ENCODE results near the gene CCDC171.
"Not testable (repeated sequence)": the region's sequence is repeated elsewhere in the genome, so short reads cannot be mapped to it uniquely, and the experiment has no call there.

CCDC171 gene

GRCh38 chr9:15570769-15571168 lies 17.9 kb downstream of the CCDC171 start:
- no peak for DNase-seq

GRCh38 chr9:15572200-15572770 lies 19.4 kb downstream of the CCDC171 start:
- no peak for DNase-seq

- DNase-seq: no peak
These were observed 23.7 kb downstream of the CCDC171 start for GRCh38 chr9:15576350-15577050.

DNA sequence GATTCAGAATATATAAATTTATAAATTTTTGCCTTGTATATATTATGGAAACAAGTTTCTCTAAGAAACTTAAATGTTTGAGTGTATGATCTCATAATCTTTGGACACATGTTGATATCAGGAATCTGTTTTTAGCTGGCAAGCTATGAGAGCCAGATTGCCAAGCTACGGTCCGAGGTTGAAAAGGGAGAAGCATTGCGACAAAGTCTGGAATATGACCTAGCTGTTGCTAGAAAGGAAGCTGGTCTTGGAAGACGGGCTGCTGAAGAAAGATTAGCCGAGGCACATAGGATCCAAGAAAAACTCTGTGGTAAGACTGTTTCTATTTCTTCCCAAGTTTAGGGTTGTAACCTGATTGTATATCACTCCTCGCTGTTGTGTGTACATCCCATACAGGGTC lies 25.9 kb downstream of the CCDC171 start:
- no peak for DNase-seq

GRCh38 chr9:15584379-15584778 lies 31.5 kb downstream of the CCDC171 start:
- DNase-seq: no peak

DNA sequence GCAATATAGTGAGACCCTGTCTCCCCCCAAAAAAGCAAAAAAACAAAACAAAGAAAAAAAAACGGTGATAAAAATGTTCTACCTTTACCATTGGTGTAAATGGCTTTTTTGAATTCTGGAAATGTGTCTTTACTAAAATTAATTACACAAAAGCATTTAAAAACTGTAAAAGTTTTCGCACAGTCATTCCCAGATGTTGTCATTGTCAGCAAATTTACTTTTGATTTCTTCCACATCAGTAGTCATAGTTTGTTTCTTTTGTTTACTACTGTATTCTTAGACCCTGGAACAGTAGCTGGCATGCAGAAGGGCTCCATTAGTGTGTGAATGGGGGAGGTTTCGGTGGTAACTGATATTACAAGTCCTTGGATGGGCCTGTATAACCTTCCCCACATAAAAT lies 39.5 kb downstream of the CCDC171 start:
- no peak for DNase-seq

GRCh38 chr9:15592940-15593339 lies 40.1 kb downstream of the CCDC171 start:
- not testable (repeated sequence) for DNase-seq

DNA sequence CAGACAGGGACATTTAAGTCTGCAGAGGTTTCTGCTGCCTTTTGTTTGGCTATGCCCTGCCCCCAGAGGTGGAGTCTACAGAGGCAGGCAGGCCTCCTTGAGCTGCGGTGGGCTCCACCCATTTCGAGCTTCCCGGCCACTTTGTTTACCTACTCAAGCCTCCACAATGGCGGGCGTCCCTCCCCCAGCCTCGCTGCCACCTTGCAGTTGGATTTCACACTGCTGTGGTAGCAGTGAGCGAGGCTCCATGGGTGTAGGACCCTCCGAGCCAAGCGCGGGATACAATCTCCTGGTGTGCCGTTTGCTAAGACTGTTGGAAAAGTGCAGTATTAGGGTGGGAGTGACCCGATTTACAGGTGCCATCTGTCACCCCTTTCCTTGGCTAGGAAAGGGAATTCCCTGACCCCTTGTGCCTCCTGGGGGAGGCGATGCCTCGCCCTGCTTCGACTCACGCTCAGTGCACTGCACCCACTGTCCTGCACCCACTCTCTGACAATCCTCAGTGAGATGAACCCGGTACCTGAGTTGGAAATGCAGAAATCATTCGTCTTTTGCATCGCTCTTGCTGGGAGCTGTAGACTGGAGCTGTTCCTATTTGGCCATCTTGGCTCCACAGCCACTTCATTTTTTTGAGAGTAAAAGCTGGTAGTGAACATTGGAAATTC lies 48.0 kb downstream of the CCDC171 start:
- not testable (repeated sequence) for DNase-seq

- DNase-seq: no peak
These were observed 54.0 kb downstream of the CCDC171 start for GRCh38 chr9:15606643-15607472.

DNA sequence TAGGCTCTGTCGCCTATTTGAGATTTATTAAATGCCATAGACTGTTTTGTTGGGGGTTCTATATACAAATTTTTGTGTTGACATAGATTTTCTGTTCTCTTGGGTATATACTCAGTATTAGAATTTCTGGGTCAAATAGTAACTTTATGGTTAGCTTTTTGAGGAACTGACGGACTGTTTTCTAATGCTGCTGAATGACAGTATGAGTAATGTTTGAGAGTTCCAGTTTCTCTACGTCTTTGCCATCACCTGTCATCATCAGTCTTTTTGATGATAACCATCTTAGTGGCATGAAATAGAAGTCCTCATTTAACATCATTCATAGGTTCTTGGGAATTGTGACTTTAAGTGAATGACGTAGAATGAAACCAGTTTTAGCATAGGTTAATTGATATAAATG lies 60.1 kb downstream of the CCDC171 start:
- no peak for DNase-seq

DNA sequence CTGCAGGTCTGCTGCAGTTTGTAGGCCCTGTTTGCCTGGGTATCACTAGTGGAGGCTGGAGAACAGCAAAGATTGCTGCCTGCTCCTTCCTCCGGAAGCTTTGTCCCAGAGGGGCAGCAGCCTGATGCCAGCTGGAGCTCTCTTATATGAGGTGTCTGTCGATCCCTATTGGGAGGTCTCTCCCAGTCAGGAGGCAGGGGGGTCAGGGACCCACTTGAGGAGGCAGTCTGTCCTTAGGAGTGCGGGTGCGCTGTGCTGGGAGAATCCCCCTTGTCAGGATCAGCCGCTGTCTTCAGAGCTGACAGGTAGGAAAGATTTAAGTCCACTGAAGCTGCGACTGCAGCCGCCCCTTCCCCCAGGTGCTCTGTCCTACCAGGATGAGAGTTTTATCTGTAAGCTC lies 64.9 kb downstream of the CCDC171 start:
- no peak for DNase-seq

DNA sequence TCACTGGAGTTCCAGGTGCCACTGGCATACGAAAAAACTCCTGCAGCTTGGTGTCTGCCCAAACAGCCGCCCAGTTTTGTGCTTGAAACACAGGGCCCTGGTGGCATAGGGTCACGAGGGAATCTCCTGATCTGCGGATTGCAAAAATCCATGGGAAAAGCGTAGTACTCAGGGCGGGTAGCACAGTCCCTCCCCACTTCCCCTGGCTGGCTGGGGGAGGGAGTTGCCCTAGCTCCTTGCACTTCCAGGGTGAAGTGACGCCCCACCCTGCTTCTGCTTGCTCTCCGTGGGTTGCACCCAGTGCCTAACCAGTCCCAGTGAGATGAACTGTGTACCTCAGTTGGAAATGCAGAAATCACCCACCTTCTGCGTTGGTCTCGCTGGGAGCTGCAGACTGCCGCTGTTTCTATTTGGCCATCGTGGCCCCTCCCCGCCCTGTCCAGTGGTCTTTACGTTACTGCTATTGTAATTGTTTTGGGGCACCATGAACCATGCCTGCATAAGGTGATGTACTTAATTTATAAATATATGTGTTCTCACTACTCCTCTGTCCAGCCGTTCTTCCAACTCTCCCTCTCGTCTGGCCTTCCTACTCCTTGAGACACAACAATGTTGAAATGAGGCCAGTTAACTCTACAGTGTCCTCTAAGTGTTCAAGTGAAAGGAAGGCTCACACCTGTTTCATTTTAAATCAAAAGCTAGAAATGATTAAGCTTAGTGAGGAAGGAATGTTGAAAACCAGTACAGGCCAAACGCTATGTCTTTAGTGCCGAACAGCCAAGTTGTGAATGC lies 65.9 kb downstream of the CCDC171 start:
- no peak for DNase-seq

- DNase-seq: no peak
These were observed 69.6 kb downstream of the CCDC171 start for GRCh38 chr9:15622318-15622971.

- DNase-seq: no peak
These were observed 82.9 kb downstream of the CCDC171 start for GRCh38 chr9:15635752-15636151.

DNA sequence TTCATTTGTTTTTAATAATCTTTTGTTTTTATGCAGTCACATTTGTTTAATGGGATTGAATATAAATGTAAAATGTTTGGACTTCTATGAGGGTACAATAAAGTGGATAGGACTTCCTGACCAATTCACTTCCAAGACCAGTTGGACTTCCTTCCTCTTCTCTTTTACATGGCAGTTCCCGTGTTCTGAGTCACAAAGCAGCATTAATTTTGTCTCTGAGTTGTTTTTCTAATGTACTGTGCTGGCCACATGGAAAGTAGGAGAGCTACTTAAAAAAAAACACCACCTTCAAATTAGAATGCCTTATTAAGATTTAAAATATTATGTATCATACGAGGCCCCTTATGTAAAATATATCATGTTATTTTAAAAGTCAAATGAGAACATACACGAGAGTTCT lies 87.3 kb downstream of the CCDC171 start:
- DNase-seq: no peak

- no peak for DNase-seq
These were observed 88.4 kb downstream of the CCDC171 start for GRCh38 chr9:15641291-15641690.

GRCh38 chr9:15642369-15642962 lies 89.6 kb downstream of the CCDC171 start:
- no peak for DNase-seq

GRCh38 chr9:15670246-15670645 lies 117.4 kb downstream of the CCDC171 start:
- DNase-seq: no peak

- DNase-seq: no peak
These were observed 118.1 kb downstream of the CCDC171 start for GRCh38 chr9:15670894-15671293.

- DNase-seq: no peak
These were observed 140.9 kb downstream of the CCDC171 start for GRCh38 chr9:15693701-15694100.

GRCh38 chr9:15696979-15697378 lies 144.1 kb downstream of the CCDC171 start:
- DNase-seq: no peak

GRCh38 chr9:15697446-15697851 lies 144.6 kb downstream of the CCDC171 start:
- DNase-seq: no peak

Data from NCI-H1417 treated with DMSO at 0.1 percent for 48 hours (cell line).